Ascending aorta (tissue), 2 donors: ENCODE measurements around the gene TANGO2. TPM values are rescaled to one million over a fixed set of nuclear protein-coding genes. Genes with fewer than 3 reads are reported as not detected.

Experiments
- DNase-seq, 2 donors: peaks; one replicate each; pipeline ENCODE4 v3.0.0-alpha.2; 2019; ENCODE audit warnings: low spot score in 2 of 2
- H3K27ac ChIP-seq, 2 donors: fragments of 200-600 bp; sonication (generic); one replicate each; pipeline ENCODE4 v1.5.1; 2016 to 2017; ENCODE audit warnings: mild to moderate bottlenecking in 1 of 2
- H3K27me3 ChIP-seq: fragments of 200-600 bp; sonication (generic); one replicate; pipeline ENCODE4 v1.5.1; 2017
- H3K36me3 ChIP-seq, 2 donors: fragments of 200-600 bp; sonication (generic); one replicate each; pipeline ENCODE4 v1.5.1; 2016
- H3K4me1 ChIP-seq, 2 donors: fragments of 200-600 bp; sonication (generic); one replicate each; pipeline ENCODE4 v1.5.1; 2016 to 2017; ENCODE audit warnings: mild to moderate bottlenecking in 1 of 2
- H3K4me3 ChIP-seq, 2 donors: fragments of 200-600 bp; sonication (generic); one replicate each; pipeline ENCODE4 v1.5.1; 2016 to 2017; ENCODE audit warnings: mild to moderate bottlenecking in 1 of 2
- H3K9me3 ChIP-seq, 2 donors: fragments of 200-600 bp; sonication (generic); one replicate each; pipeline ENCODE4 v1.5.1; 2016
- intact Hi-C: fragments of 100-400 bp; cut with DNase I; formaldehyde crosslinking; loops from one replicate; pipeline ENCODE4 v1.15.1; 2023
- total RNA-seq: library from RNA; depleted of rRNA; stranded (reverse); fragments of >200 nt; gene quantifications from one replicate; pipeline ENCODE4 v1.1.0, GENCODE V29; 2016
- TF ChIP-seq, protein P1 (sequence below), 3 experiments: fragments of 200-600 bp in 2 of 3; fragments of 450-650 bp in 1 of 3; sonication (generic) in 2 of 3; IDR thresholded peaks; one replicate each; pipeline ENCODE4 v1.5.1; 2016 to 2019; ENCODE audit warnings: antibody characterized with exemption in 3 of 3, mild to moderate bottlenecking in 1 of 3, moderate library complexity in 1 of 3

Gene TANGO2
- total RNA-seq, 1 donor from 2014 or later, result 26.3 TPM

DNA sequence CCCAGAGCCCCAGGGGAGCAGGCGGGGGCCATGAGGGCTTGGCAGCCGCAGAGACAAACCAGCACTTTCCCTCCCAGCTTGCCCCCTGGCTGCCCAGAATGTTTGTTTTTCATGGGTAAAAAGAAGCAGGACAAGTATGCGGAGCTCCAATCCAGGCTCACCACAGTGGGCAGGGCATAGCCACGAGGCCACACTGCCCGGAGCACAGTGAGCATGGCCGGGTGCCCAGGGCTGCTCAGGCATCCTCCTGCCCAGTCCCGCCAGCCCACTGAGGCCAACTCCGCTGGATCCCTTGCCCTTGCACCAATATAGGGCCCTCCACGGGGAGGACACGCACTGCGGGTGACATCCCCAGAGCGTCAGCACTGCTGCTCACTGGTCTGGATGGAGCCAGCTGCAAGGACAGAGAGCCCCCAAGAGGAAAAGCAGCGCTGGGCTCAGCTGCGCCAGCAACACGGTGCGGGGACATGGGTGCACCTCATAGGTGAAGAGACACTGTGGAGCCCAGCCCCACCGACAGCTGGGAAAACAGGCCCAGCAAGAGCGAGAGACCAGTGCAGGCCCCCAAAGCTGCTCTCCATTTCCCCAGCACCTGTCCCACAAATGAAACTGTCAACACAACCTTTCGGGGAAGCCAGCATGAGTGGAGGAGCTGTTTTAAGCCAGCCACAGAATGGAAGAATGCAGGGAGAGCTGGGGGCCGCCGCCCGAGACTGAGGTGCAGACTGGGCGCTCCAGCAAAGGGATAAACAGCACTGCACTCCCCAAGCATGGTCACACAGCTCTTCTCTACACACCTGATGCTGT is 29.1 kb upstream of the TANGO2 start:
- TF ChIP-seq, protein P1, sequence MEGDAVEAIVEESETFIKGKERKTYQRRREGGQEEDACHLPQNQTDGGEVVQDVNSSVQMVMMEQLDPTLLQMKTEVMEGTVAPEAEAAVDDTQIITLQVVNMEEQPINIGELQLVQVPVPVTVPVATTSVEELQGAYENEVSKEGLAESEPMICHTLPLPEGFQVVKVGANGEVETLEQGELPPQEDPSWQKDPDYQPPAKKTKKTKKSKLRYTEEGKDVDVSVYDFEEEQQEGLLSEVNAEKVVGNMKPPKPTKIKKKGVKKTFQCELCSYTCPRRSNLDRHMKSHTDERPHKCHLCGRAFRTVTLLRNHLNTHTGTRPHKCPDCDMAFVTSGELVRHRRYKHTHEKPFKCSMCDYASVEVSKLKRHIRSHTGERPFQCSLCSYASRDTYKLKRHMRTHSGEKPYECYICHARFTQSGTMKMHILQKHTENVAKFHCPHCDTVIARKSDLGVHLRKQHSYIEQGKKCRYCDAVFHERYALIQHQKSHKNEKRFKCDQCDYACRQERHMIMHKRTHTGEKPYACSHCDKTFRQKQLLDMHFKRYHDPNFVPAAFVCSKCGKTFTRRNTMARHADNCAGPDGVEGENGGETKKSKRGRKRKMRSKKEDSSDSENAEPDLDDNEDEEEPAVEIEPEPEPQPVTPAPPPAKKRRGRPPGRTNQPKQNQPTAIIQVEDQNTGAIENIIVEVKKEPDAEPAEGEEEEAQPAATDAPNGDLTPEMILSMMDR (IDR thresholded peaks at IDR 0.05), result peak in 1 of 3 experiments; percentile 5
- peaks cover 33 to 56% of the 10 kb centered on the region in 2 donors for H3K4me1 ChIP-seq
- peak overlapping the region; percentile 87 to 97 for H3K27ac ChIP-seq
- intact Hi-C loops, result no loop called here
- no peaks in the 10 kb centered on the region for H3K36me3 ChIP-seq
- H3K9me3 ChIP-seq, result no peaks in the 10 kb centered on the region
- DNase-seq, result peak in 1 of 2 donors; percentile 81
- no peaks in the 10 kb centered on the region for H3K27me3 ChIP-seq
- no peak overlapping the region for H3K4me3 ChIP-seq

DNA sequence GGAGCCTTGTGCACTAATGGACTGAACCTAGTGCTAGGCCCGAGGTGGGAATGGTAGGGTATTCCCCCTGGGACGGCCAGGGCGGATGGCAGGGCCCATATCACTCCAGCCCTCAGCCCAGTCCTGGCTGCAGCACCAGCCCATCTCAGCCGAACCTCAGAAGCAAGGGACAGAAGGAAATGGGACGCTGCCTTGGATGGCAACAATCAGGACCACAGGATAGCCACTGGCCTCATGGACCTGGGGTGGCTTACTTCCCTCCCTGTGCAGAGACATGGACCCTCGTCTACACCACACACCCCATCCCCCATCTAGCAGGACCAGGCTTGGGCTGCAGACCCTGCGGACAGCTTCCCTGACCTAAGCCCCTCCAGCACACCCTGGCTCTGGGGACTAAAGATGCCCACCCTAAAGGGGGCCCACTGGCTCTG is 28.4 kb upstream of the TANGO2 start:
- H3K27ac ChIP-seq, result peak overlapping the region; percentile 87 to 97

DNA sequence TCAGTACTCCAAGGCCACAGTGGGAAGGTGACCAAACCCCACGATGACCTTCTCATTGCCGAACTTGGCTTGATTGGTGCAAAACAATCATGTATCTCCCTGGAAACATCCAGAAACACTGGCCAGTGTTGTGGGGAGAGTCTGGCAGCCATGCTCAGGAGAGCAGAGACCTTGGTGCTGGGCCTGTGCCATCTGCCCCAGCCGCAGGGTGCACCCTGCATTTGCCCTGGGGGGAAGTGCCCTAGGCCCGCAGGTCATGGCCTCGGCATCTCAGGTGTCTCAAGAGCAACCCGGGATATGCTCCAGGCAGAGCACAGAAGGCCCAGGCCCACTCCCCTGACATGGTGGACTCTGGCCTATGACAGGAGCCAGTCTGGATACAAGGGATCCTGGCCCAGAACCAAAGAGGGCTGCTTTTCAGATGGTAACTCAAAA is 28.0 kb upstream of the TANGO2 start:
- no peaks in the 10 kb centered on the region for H3K9me3 ChIP-seq
- peaks cover 33 to 60% of the 10 kb centered on the region in 2 donors for H3K4me1 ChIP-seq
- H3K27me3 ChIP-seq, result no peaks in the 10 kb centered on the region
- H3K27ac ChIP-seq, result peak overlapping the region; percentile 87 to 97
- intact Hi-C loops, result no loop called here
- H3K4me3 ChIP-seq, result no peak overlapping the region
- H3K36me3 ChIP-seq, result no peaks in the 10 kb centered on the region
- TF ChIP-seq, protein P1 (IDR thresholded peaks at IDR 0.05), result no peak
- no peak for DNase-seq

More for the DNA sequence above, 28.4 kb upstream of the TANGO2 start:
- H3K27me3 ChIP-seq, result no peaks in the 10 kb centered on the region
- intact Hi-C loops, result no loop called here
- peaks cover 33 to 61% of the 10 kb centered on the region in 2 donors for H3K4me1 ChIP-seq
- TF ChIP-seq, protein P1 (IDR thresholded peaks at IDR 0.05), result no peak
- H3K9me3 ChIP-seq, result no peaks in the 10 kb centered on the region
- DNase-seq, result no peak
- H3K4me3 ChIP-seq, result no peak overlapping the region
- no peaks in the 10 kb centered on the region for H3K36me3 ChIP-seq

DNA sequence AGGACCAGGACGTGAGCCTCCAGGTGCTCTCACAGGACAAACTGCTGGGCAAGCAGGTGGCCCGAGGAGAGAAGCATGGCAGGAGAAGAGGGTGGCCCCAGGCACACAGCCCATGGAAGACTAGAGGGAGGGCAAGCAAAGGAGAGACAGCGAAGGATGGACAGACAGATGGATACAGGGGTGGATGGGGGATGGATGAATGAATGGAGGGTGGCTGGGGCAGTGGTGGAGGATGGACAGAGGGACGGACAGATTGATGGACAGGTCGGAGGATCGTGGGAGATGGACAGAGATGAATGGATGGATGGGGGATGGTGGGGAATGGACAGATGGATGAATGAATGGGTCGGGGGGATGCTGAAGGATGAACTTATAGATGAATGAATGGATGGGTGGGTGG is 27.0 kb upstream of the TANGO2 start:
- no peaks in the 10 kb centered on the region for H3K36me3 ChIP-seq

DNA sequence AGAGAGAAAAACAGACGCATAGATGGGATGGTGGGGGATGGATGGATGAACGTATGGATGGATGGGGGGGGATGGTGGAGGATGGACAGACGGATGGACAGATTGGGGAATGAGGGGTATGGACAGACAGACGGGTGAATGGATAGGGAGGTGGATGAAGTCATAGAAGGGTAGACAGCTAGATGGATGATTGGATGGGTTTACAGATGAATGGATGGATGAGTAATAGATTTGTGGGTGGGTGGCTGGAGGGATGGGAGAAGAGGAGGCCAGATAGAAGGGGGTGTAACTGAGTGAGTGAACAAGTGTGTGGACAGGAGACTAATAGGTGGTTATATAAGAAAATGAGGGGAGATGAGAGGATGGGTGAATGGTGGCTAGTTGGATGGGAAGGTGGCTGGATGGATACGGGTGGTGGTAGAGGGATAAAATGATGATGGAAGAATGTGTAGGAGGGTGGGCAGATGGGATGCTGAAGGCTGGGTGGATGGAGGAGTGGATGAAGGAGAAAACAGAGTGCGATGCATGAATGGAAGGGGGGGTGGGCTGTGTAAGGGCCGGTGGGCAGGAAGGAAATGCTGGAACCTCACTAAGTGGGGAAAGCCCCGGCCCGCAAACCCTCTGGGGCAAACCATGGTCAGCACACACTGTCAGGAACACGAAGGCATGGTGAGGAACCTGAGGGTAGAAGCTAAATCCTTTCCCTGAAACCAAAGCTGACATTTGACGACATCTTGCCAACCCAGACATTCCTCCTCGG is 25.9 kb upstream of the TANGO2 start:
- no peak for DNase-seq
- peak overlapping the region; percentile 88 to 95 for H3K27ac ChIP-seq
- no peaks in the 10 kb centered on the region for H3K9me3 ChIP-seq
- TF ChIP-seq, protein P1 (IDR thresholded peaks at IDR 0.05), result no peak
- no peaks in the 10 kb centered on the region for H3K27me3 ChIP-seq
- intact Hi-C loops, result no loop called here
- H3K4me1 ChIP-seq, result peaks cover 41 to 75% of the 10 kb centered on the region in 2 donors
- H3K4me3 ChIP-seq, result peak overlapping the region in 1 of 2 donors; percentile 12
- H3K36me3 ChIP-seq, result no peaks in the 10 kb centered on the region

More for the DNA sequence above, 27.0 kb upstream of the TANGO2 start:
- Histone ChIP-seq H3K27me3 (no peaks in the 10 kb centered on the region), H3K9me3 (no peaks in the 10 kb centered on the region), H3K4me1 (peaks cover 37 to 69% of the 10 kb centered on the region in 2 donors), H3K4me3 (no peak overlapping the region), H3K27ac (peak overlapping the region; percentile 87 to 97)
- DNase-seq, result no peak
- TF ChIP-seq, protein P1 (IDR thresholded peaks at IDR 0.05), result no peak
- intact Hi-C loops, result no loop called here
